HepG2 (cell line): Measurements from ENCODE around the gene C22orf39. TPM values are rescaled to one million over a fixed set of nuclear protein-coding genes. Genes with fewer than 3 reads are reported as not detected.
A peak's percentile ranks its signal among the peaks of the same experiment; 100 is the strongest.

ENCODE experiments used
- CBX5 ChIP-seq: sonication (generic); formaldehyde crosslinking; IDR thresholded peaks from 2 replicates; pipeline ENCODE4 v1.4.0; 2020; ENCODE audit warnings: missing genetic modification reagents, borderline replicate concordance
- DMAP1 ChIP-seq: IDR thresholded peaks from 2 replicates; pipeline ENCODE4 v1.6.1; 2016
- HNF4G ChIP-seq, 2 experiments: sonication (generic) in 1 of 2; formaldehyde crosslinking in 1 of 2; IDR thresholded peaks; 2 replicates each; pipeline versions ENCODE4 v1.4.0 to v1.6.1; 2011 to 2020; ENCODE audit warnings: borderline replicate concordance in 2 of 2, low read depth in 2 of 2, mild to moderate bottlenecking in 2 of 2, low read length in 1 of 2, missing genetic modification reagents in 1 of 2, moderate library complexity in 1 of 2
- MLX ChIP-seq: IDR thresholded peaks from 2 replicates; pipeline ENCODE4 v1.6.1; 2016
- PAWR ChIP-seq: sonication (generic); formaldehyde crosslinking; IDR thresholded peaks from 2 replicates; pipeline ENCODE4 v1.4.0; 2020; ENCODE audit warnings: missing genetic modification reagents, mild to moderate bottlenecking, borderline replicate concordance
- POLR2AphosphoS2 ChIP-seq: IDR thresholded peaks from 2 replicates; pipeline ENCODE4 v1.6.1; 2011; ENCODE audit warnings: low read depth, low read length, improper control_type of control experiment
- REST ChIP-seq, 2 experiments: IDR thresholded peaks; 2 replicates each; pipeline ENCODE4 v1.6.1; 2011 to 2012; ENCODE audit warnings: low read length in 2 of 2, borderline replicate concordance in 1 of 2, low read depth in 1 of 2, mild to moderate bottlenecking in 1 of 2, moderate library complexity in 1 of 2
- TEAD2 ChIP-seq: sonication (generic); formaldehyde crosslinking; IDR thresholded peaks from 2 replicates; pipeline ENCODE4 v1.9.0; 2021; ENCODE audit warnings: missing genetic modification reagents
- ZHX2 ChIP-seq, 2 experiments: sonication (generic) in 1 of 2; formaldehyde crosslinking in 1 of 2; IDR thresholded peaks; 2 replicates each; pipeline versions ENCODE4 v1.6.1 to v1.9.0; 2014 to 2022; ENCODE audit warnings: antibody characterized with exemption in 1 of 2, borderline replicate concordance in 1 of 2, inconsistent platforms in 1 of 2, low read depth in 1 of 2, missing genetic modification reagents in 1 of 2
- ZNF446 ChIP-seq: sonication (generic); formaldehyde crosslinking; IDR thresholded peaks from 2 replicates; pipeline ENCODE4 v1.5.0; 2020; ENCODE audit warnings: mild to moderate bottlenecking, missing genetic modification reagents
- ZNF468 ChIP-seq: sonication (generic); formaldehyde crosslinking; IDR thresholded peaks from 2 replicates; pipeline ENCODE4 v1.8.0; 2022; ENCODE audit warnings: mild to moderate bottlenecking, moderate library complexity, missing genetic modification reagents
- ZNF549 ChIP-seq: sonication (generic); formaldehyde crosslinking; IDR thresholded peaks from 2 replicates; pipeline ENCODE4 v1.5.0; 2020; ENCODE audit warnings: missing genetic modification reagents
- ZNF644 ChIP-seq: IDR thresholded peaks from 2 replicates; pipeline ENCODE4 v1.6.1; 2016; ENCODE audit warnings: low read depth
- polyA plus RNA-seq, 8 experiments: library from polyadenylated mRNA; depleted of rRNA in 3 of 8; stranded (reverse) in 7 of 8; unstranded in 1 of 8; fragments of >200 nt; fragmentation: Illumina TruSeq in 4 of 8; extraction: Trizol in 4 of 8; gene quantifications; 2 replicates each; pipeline versions ENCODE4 v1.2.1 to v1.2.3, GENCODE V29; 2011 to 2016; ENCODE audit warnings: low read depth in 4 of 8, missing spikeins in 1 of 8, mixed read lengths in 1 of 8; ENCODE audit not compliant: insufficient read depth in 1 of 8
- total RNA-seq, 5 experiments: library from RNA; depleted of rRNA; stranded (reverse); fragments of >200 nt; fragmentation: Illumina TruSeq; extraction: Trizol; gene quantifications; 2 replicates each; pipeline ENCODE4 v1.2.3, GENCODE V29; 2016; ENCODE audit warnings: low read depth in 1 of 5
- TF ChIP-seq, protein P1 (sequence below): IDR thresholded peaks from 2 replicates; pipeline ENCODE4 v1.6.1; 2016; ENCODE audit warnings: missing biosample characterization, missing genetic modification reagents, low read depth
- TF ChIP-seq, protein P2 (sequence below): sonication (generic); formaldehyde crosslinking; IDR thresholded peaks from 2 replicates; pipeline ENCODE4 v1.8.0; 2023; ENCODE audit warnings: mild to moderate bottlenecking, missing genetic modification reagents

Gene C22orf39
- total and polyA plus RNA-seq, 2 of the 13 experiments (the other 11 are each of a cell fraction or from before 2014, with no cell fraction given) = 23.4 to 26.4 TPM

DNA sequence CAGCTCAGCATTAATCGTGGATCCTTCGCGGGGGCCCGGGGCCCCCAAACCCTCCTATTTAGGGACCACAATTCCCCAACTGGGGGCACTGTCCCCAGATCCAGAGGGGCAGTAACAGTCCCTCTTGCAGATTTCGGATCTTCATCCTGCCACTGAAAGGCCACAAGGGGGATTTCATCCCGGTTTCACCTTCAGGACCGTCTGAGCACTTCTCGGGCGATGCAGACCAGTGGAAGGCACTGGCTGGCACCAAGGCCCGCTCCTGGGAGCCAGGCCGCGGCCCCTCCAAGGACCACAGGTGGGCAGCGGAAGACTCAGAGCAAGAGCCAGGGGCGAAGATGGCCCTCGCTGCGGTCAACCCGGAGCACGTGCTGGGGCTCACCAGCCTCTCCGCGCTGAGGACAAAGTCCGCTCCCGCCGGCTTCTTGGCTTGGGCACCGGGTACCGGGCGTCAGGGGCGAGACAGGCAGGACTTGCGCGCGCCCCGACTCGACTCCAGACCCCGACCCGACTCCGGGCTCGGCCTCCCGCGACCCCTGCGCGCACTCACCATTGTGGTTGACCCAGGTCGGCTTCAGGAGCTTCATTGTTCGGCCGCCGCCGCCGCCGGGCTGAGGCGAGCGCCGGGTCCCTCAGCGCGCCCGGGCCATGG is 16.5 kb downstream of the C22orf39 start (continued):
- TF ChIP-seq MLX (peak; percentile 40; the same call in 1 of the 2 replicates), ZNF446 (CRISPR knock-in tag) (0 out of 2 replicates have a peak, but pooled peaks have one; percentile 22), DMAP1 (CRISPR knock-in tag) (0 out of 2 replicates have a peak, but pooled peaks have one; percentile 76), REST (IDR thresholded peaks at IDR 0.05; ENCODE audit: borderline replicate concordance in 1 of 2, low read depth in 1 of 2, low read length in 2 of 2) (no peak), ZNF468 (CRISPR knock-in tag) (no peak), CBX5 (CRISPR knock-in tag) (no peak), HNF4G (IDR thresholded peaks at IDR 0.05; ENCODE audit: borderline replicate concordance, low read depth, low read length) (peak; percentile 82), HNF4G (CRISPR knock-in tag; IDR thresholded peaks at IDR 0.05; ENCODE audit: borderline replicate concordance, low read depth) (0 out of 2 replicates have a peak, but pooled peaks have one; percentile 18), ZNF549 (CRISPR knock-in tag) (no peak), TEAD2 (CRISPR knock-in tag) (no peak), POLR2AphosphoS2 (no peak), ZHX2 (IDR thresholded peaks at IDR 0.05; ENCODE audit: low read depth) (peak; percentile 59), ZHX2 (CRISPR knock-in tag; IDR thresholded peaks at IDR 0.05; ENCODE audit: borderline replicate concordance) (no peak), ZNF644 (CRISPR knock-in tag) (0 out of 2 replicates have a peak, but pooled peaks have one; percentile 21), PAWR (CRISPR knock-in tag) (no peak)
- TF ChIP-seq, protein P1, sequence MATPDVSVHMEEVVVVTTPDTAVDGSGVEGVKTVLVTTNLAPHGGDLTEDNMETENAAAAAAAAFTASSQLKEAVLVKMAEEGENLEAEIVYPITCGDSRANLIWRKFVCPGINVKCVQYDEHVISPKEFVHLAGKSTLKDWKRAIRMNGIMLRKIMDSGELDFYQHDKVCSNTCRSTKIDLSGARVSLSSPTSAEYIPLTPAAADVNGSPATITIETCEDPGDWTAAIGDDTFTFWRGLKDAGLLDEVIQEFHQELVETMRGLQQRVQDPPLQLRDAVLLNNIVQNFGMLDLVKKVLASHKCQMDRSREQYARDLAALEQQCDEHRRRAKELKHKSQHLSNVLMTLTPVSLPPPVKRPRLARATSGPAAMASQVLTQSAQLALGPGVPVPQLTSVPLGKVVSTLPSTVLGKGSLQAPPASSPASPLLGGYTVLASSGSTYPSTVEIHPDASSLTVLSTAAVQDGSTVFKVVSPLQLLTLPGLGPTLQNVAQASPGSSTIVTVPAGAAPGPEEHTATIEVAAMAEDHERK (CRISPR knock-in tag) = no peak
- TF ChIP-seq, protein P2, sequence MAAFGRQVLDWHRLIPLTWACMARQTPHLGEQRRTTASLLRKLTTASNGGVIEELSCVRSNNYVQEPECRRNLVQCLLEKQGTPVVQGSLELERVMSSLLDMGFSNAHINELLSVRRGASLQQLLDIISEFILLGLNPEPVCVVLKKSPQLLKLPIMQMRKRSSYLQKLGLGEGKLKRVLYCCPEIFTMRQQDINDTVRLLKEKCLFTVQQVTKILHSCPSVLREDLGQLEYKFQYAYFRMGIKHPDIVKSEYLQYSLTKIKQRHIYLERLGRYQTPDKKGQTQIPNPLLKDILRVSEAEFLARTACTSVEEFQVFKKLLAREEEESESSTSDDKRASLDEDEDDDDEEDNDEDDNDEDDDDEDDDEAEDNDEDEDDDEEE = no peak
